ENCODE results near the gene LRRC73.

Gene LRRC73

DNA sequence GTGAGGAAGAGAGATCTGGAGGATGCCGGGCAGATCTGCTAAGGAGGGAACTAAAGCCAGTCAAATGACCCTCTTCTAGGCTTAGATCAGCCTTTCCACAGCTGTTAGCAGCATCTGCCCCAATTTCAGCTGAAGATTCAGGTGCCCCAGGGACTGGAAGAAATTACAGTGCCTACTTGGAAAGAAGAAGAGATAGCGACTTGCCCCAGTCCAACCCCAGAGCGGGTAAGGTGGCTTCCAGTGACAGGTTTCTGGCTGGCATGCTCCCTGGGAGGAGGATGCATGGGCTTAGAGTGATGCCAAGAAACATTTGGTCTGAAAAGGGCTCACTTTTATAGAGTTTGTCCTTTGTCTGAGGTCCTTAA lies 32.2 kb downstream of the LRRC73 start:
- Histone ChIP-seq H3K4me3 (peak overlapping the region; percentile 59 to 71), H3K4me1 (peaks cover 0 to 27% (median 20%) of the 10 kb centered on the region in 4 donors), H3K9me3 (no peaks in the 10 kb centered on the region), H3K27me3 (no peaks in the 10 kb centered on the region), H3K27ac (peak overlapping the region; percentile 73 to 81), H3K36me3 (no peaks in the 10 kb centered on the region)
- TF ChIP-seq, protein P1, sequence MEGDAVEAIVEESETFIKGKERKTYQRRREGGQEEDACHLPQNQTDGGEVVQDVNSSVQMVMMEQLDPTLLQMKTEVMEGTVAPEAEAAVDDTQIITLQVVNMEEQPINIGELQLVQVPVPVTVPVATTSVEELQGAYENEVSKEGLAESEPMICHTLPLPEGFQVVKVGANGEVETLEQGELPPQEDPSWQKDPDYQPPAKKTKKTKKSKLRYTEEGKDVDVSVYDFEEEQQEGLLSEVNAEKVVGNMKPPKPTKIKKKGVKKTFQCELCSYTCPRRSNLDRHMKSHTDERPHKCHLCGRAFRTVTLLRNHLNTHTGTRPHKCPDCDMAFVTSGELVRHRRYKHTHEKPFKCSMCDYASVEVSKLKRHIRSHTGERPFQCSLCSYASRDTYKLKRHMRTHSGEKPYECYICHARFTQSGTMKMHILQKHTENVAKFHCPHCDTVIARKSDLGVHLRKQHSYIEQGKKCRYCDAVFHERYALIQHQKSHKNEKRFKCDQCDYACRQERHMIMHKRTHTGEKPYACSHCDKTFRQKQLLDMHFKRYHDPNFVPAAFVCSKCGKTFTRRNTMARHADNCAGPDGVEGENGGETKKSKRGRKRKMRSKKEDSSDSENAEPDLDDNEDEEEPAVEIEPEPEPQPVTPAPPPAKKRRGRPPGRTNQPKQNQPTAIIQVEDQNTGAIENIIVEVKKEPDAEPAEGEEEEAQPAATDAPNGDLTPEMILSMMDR (IDR thresholded peaks at IDR 0.05), result no peak
- intact Hi-C loops (cut with DNase I; ENCODE audit: low total_unique reads), result no loop called here
- DNase-seq, result no peak

DNA sequence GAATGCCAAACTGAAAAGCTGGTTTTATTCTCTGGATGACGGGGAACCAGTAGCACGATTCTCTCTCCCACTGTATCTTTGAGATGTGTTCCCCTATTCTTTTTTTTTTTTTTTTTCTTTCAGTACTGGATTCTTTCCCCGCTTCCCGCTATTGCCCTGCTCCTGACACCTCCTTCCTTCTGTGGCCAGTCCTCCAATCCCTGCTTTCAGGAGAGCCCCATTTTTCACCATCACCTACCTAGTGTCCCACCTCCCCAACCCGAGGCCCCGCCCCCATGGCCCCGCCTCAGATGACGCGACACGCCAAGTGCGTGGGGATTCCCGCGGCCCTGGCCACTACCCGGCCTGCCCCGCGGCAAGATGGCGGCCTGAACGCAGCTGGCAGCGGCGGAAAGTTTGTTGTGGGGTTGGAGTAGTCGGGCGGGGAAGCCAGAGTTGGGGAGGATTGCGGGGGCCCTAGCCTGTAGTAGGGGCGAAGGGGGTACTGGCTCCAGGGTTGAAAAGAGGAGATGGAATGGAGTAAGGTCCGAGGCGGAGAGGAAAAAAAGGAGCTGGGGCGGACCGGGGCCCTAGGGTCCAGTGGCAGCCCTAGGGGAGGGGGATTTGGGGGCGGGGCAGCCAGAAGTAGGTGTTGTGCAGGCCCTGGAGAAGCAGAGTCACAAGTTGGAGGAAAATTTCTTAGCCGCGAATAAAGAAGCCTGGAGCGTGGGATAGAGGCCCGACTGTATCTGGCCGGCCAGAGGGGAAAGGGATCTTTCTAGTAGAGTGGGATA lies 32.7 kb downstream of the LRRC73 start, which contains the start of gene TJAP1:
Gene TJAP1 (plus strand): TSS at position 336 of the 773 bp plus-strand sequence. CDS start 21,432 bp downstream, outside the sequence.
- Histone ChIP-seq H3K4me1 (peaks cover 0 to 27% (median 20%) of the 10 kb centered on the region in 4 donors), H3K27me3 (no peaks in the 10 kb centered on the region), H3K9me3 (no peaks in the 10 kb centered on the region), H3K27ac (peak within 1 kb of the TSS; percentile 73 to 81), H3K36me3 (no peaks in the 10 kb centered on the region), H3K4me3 (peak within 1 kb of the TSS; percentile 59 to 71)
- intact Hi-C loops (cut with DNase I; ENCODE audit: low total_unique reads), result no loop called here
- DNase-seq, result peak; percentile 91 to 95
- TF ChIP-seq, protein P1 (IDR thresholded peaks at IDR 0.05), result no peak

DNA sequence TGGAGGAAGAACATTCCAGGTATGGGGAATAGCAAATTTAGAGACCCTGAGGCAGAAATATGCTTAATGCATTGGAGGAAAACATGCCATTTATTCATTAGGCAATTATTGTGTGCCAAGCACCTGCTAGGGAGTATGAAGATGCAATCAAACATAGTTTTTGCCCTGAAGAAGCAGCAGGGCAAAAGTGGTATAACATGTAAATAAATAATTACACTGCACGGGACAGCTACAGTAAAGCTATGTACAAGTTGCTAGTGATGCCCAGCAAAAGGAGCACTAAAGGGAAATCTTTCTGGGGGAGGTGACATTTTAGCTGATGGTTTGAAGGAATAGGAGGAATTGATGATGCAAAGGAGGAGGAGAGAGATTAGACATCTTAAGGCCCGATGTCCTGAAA lies 33.4 kb downstream of the LRRC73 start:
- Histone ChIP-seq H3K4me1 (peaks cover 0 to 27% (median 20%) of the 10 kb centered on the region in 4 donors), H3K4me3 (peak overlapping the region; percentile 59 to 71)
- intact Hi-C loops (cut with DNase I; ENCODE audit: low total_unique reads), result no loop called here

GRCh38 chr6:43475516-43475915 lies 34.6 kb downstream of the LRRC73 start:
- H3K4me1 ChIP-seq, result peaks cover 0 to 27% (median 20%) of the 10 kb centered on the region in 4 donors
- H3K4me3 ChIP-seq, result no peak overlapping the region
- TF ChIP-seq, protein P1 (IDR thresholded peaks at IDR 0.05), result no peak
- intact Hi-C loops (cut with DNase I; ENCODE audit: low total_unique reads), result no loop called here
- H3K36me3 ChIP-seq, result no peaks in the 10 kb centered on the region
- DNase-seq, result no peak
- H3K27ac ChIP-seq, result no peak overlapping the region
- no peaks in the 10 kb centered on the region for H3K9me3 ChIP-seq
- no peaks in the 10 kb centered on the region for H3K27me3 ChIP-seq

More for the DNA sequence above, 33.4 kb downstream of the LRRC73 start:
- peak overlapping the region; percentile 73 to 81 for H3K27ac ChIP-seq
- no peaks in the 10 kb centered on the region for H3K27me3 ChIP-seq
- DNase-seq, result no peak
- H3K36me3 ChIP-seq, result no peaks in the 10 kb centered on the region
- TF ChIP-seq, protein P1 (IDR thresholded peaks at IDR 0.05), result no peak
- H3K9me3 ChIP-seq, result no peaks in the 10 kb centered on the region

DNA sequence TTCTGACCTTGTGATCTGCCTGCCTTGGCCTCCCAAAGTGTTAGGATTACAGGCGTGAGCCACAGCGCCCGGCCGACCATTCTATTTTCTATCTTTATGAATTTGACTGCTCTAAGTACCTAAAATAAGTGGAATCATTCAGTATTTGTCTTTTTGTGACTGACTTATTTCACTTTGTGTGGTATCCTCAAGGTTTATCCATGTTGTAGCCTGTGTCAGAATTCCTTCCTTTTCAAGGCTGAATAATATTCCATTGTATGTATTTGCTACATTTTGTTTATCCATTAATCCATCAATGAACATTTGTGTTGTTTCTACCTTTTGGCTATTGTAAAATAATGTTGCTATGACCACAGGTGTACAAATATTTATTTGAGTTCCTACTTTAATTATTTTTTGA lies 37.6 kb downstream of the LRRC73 start:
- no peak for DNase-seq
- H3K4me3 ChIP-seq, result no peak overlapping the region
- no peak overlapping the region for H3K27ac ChIP-seq
- intact Hi-C loops (cut with DNase I; ENCODE audit: low total_unique reads), result no loop called here
- H3K27me3 ChIP-seq, result peaks cover 0 to 19% of the 10 kb centered on the region in 2 donors
- H3K9me3 ChIP-seq, result no peaks in the 10 kb centered on the region
- no peaks in the 10 kb centered on the region for H3K36me3 ChIP-seq
- TF ChIP-seq, protein P1 (IDR thresholded peaks at IDR 0.05), result no peak
- peaks cover 0 to 5% (median 4%) of the 10 kb centered on the region in 4 donors for H3K4me1 ChIP-seq
